Left lung (tissue), 10 donors: ENCODE measurements around the gene DGKQ. TPM values are rescaled to one million over a fixed set of nuclear protein-coding genes. Genes with fewer than 3 reads are reported as not detected.
A peak's percentile ranks its signal among the peaks of the same experiment; 100 is the strongest.

Experiments
- ATAC-seq: fragments of 200-7000 bp; cut with Tn5 transposase; one replicate; pipeline ENCODE4 v1.9.1; 2020; ENCODE audit warnings: moderate library complexity
- DNase-seq, 4 donors: peaks; one replicate each; pipeline ENCODE4 v3.0.0-alpha.2; 2013 to 2020
- H3K27ac ChIP-seq, 2 donors: fragments of 200-600 bp; sonication (generic) in 1 of 2; one replicate each; pipeline versions ENCODE4 v1.5.0 to v1.8.0; 2020 to 2021
- H3K27me3 ChIP-seq, 2 donors: fragments of 200-600 bp; sonication (generic) in 1 of 2; one replicate each; pipeline versions ENCODE4 v1.5.0 to v1.8.0; 2020 to 2021
- H3K36me3 ChIP-seq, 2 donors: fragments of 200-600 bp; sonication (generic) in 1 of 2; one replicate each; pipeline versions ENCODE4 v1.5.0 to v1.8.0; 2020 to 2021
- H3K4me1 ChIP-seq, 2 donors: fragments of 200-600 bp; one replicate each; pipeline ENCODE4 v1.8.0; 2021
- H3K4me3 ChIP-seq, 2 donors: fragments of 200-600 bp; sonication (generic) in 1 of 2; one replicate each; pipeline versions ENCODE4 v1.5.0 to v1.8.0; 2020 to 2021; ENCODE audit warnings: mild to moderate bottlenecking in 1 of 2
- H3K9me3 ChIP-seq, 2 donors: fragments of 200-600 bp; sonication (generic) in 1 of 2; one replicate each; pipeline versions ENCODE4 v1.5.0 to v1.8.0; 2020 to 2021
- CTCF ChIP-seq, 2 donors: fragments of 200-600 bp; sonication (generic) in 1 of 2; IDR thresholded peaks; one replicate each; pipeline versions ENCODE4 v1.5.0 to v1.8.0; 2021; ENCODE audit warnings: antibody characterized with exemption in 2 of 2
- intact Hi-C, 2 donors: fragments of 100-400 bp; cut with DNase I; formaldehyde crosslinking; loops; one replicate each; pipeline versions ENCODE4 v1.11.2 to v1.14.2; 2022
- polyA plus RNA-seq, 6 donors: library from polyadenylated mRNA; unstranded; fragments of 120-200 nt; gene quantifications; one replicate each; pipeline ENCODE4 v1.2.1, GENCODE V29; 2013; ENCODE audit not compliant: insufficient read length in 6 of 6
- total RNA-seq, 2 donors: library from RNA; stranded (reverse); fragmentation: NEBNext Ultra II Directional; extraction: Animal tissue kit (Norgen Biotek cat#: 25700); gene quantifications; one replicate each; pipeline ENCODE4 v1.2.1, GENCODE V29; 2021
- donor health status: DM: no; HTN: yes; CAD: no.
- donor health status: DM: no; HTN: no; CAD: no.

DGKQ gene
- total and polyA plus RNA-seq, 8 donors = 5.0 to 19.8 (median 6.7) TPM

GRCh38 chr4:992297-993110 is 19.1 kb upstream of the DGKQ start:
- Histone ChIP-seq H3K4me1 (peaks cover 6 to 16% of the 10 kb centered on the region in 2 donors), H3K36me3 (peaks cover 0 to 30% of the 10 kb centered on the region in 2 donors), H3K4me3 (no peak overlapping the region), H3K27me3 (peaks cover 11 to 26% of the 10 kb centered on the region in 2 donors), H3K27ac (peak overlapping the region; percentile 70 to 83), H3K9me3 (no peaks in the 10 kb centered on the region)
- no peak for TF ChIP-seq CTCF (IDR thresholded peaks at IDR 0.05)
- peak; percentile 92 for ATAC-seq
- intact Hi-C loops = no loop called here
- DNase-seq = peak in 3 of 4 donors; percentile 39 to 90 (median 83)

GRCh38 chr4:991451-992296 is 18.3 kb upstream of the DGKQ start:
- Histone ChIP-seq H3K4me3 (no peak overlapping the region), H3K27ac (peak overlapping the region; percentile 70 to 83), H3K27me3 (peaks cover 2 to 18% of the 10 kb centered on the region in 2 donors), H3K9me3 (no peaks in the 10 kb centered on the region), H3K36me3 (peaks cover 0 to 30% of the 10 kb centered on the region in 2 donors), H3K4me1 (peaks cover 8 to 14% of the 10 kb centered on the region in 2 donors)
- no peak for TF ChIP-seq CTCF (IDR thresholded peaks at IDR 0.05)
- ATAC-seq (no peak), DNase-seq (peak in 1 of 4 donors; percentile 79)
- intact Hi-C loops = no loop called here

DNA sequence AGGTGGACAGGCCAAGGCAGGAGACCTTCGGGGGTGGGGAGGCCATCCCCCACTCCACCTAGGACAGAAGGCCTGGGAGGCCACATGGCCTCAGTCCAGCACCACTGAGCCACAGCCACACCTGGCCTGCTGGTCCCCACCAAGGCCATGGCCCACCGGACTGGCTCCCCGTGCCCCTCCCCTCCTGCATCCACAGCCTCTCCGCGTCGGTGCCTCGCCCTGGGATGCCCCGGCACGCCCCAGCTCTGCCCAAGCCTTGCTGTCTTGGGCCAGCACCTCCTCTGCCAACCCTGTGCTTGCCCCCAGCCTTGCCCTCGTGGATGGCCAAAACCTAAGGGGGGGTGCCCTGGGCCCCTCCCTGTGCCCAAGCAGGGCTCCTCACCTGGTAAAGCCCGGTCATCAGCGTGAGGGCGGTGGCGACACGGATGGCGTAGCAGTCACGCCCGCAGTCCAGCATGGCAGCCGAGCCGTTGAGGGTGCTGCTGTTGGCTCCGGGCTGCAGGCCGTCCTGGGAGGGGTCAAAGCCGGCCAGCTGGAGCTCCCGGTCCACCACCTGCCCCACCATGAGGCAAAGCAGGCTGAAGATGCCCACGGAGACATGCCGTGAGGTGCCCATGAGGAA is 17.5 kb upstream of the DGKQ start:
- intact Hi-C loops = no loop called here

GRCh38 chr4:989722-990471 is 16.5 kb upstream of the DGKQ start:
- H3K4me3 ChIP-seq = no peak overlapping the region
- intact Hi-C loops = no loop called here
- peak in 1 of 4 donors; percentile 81 for DNase-seq
- H3K27me3 ChIP-seq = no peaks in the 10 kb centered on the region
- no peak overlapping the region for H3K27ac ChIP-seq
- H3K36me3 ChIP-seq = peaks cover 0 to 30% of the 10 kb centered on the region in 2 donors
- ATAC-seq = no peak
- H3K9me3 ChIP-seq = no peaks in the 10 kb centered on the region
- peaks cover 14 to 31% of the 10 kb centered on the region in 2 donors for H3K4me1 ChIP-seq
- TF ChIP-seq CTCF (IDR thresholded peaks at IDR 0.05) = no peak

More for the DNA sequence above, 17.5 kb upstream of the DGKQ start:
- Histone ChIP-seq H3K27ac (no peak overlapping the region), H3K9me3 (no peaks in the 10 kb centered on the region), H3K4me1 (peaks cover 8 to 21% of the 10 kb centered on the region in 2 donors), H3K36me3 (peaks cover 0 to 30% of the 10 kb centered on the region in 2 donors), H3K27me3 (peaks cover 0 to 10% of the 10 kb centered on the region in 2 donors), H3K4me3 (no peak overlapping the region)
- DNase-seq = peak in 1 of 4 donors; percentile 72
- ATAC-seq = no peak
- TF ChIP-seq CTCF (IDR thresholded peaks at IDR 0.05) = no peak
